Measurements from ENCODE around the gene C2CD2.
A peak's percentile ranks its signal among the peaks of the same experiment; 100 is the strongest.

Gene C2CD2

GRCh38 chr21:41948078-41948895 is 5.5 kb downstream of the C2CD2 start:
- H3K4me2 ChIP-seq (ENCODE audit: insufficient read depth, low read length, poor library complexity, severe bottlenecking), result no peak overlapping the region
- no peak overlapping the region for H2BK15ac ChIP-seq (ENCODE audit: low read length)
- H2AK5ac ChIP-seq (ENCODE audit: low read depth, low read length), result no peak overlapping the region
- H4K8ac ChIP-seq (ENCODE audit: low read depth, low read length), result no peak overlapping the region
- H3K4ac ChIP-seq (ENCODE audit: low read length), result no peak overlapping the region
- no peak overlapping the region for H3K18ac ChIP-seq (ENCODE audit: low read length)
- WGBS, 2 donors (ENCODE audit: extremely low coverage in 2 of 2, insufficient read length in 2 of 2, insufficient replicate concordance in 1 of 2), result no CpG with 5 or more reads among the region's 9 CpGs
- no peak overlapping the region for H3K9ac ChIP-seq (ENCODE audit: low read depth, low read length, poor library complexity)
- DNase-seq (ENCODE audit: low spot score), result no peak
- no peak overlapping the region for H2BK120ac ChIP-seq (ENCODE audit: low read depth, low read length)
- peaks cover 0 to 12% (median 2%) of the 10 kb centered on the region in 3 experiments for H3K27me3 ChIP-seq (ENCODE audit: control insufficient read depth in 3 of 3, insufficient read depth in 3 of 3, low read depth in 1 of 3, low read length in 3 of 3)
- H3K36me3 ChIP-seq (replicated peaks in 1 of 2; ENCODE audit: control insufficient read depth in 2 of 2, insufficient read depth in 2 of 2, low read length in 2 of 2), result no peaks in the 10 kb centered on the region
- no peak overlapping the region for H4K91ac ChIP-seq (ENCODE audit: low read depth, low read length, poor library complexity)
- no peak overlapping the region for H2BK5ac ChIP-seq (ENCODE audit: low read length)
- no peak overlapping the region for H2BK12ac ChIP-seq (ENCODE audit: low read length)
- H3K4me3 ChIP-seq (ENCODE audit: low read length in 2 of 2), result no peak overlapping the region
- H3K4me1 ChIP-seq (ENCODE audit: control insufficient read depth in 2 of 2, insufficient read depth in 1 of 2, low read depth in 1 of 2, low read length in 2 of 2), result peaks cover 6 to 15% of the 10 kb centered on the region in 2 donors
- peaks cover 4% of the 10 kb centered on the region for H3K79me1 ChIP-seq (ENCODE audit: low read depth, low read length)
- H2AFZ ChIP-seq (ENCODE audit: low read length), result no peak overlapping the region
- H3K9me3 ChIP-seq (replicated peaks in 1 of 2; ENCODE audit: control insufficient read depth in 2 of 2, insufficient read depth in 1 of 2, low read depth in 1 of 2, low read length in 2 of 2), result peaks cover 2% of the 10 kb centered on the region in 2 donors
- no peak overlapping the region for H3K27ac ChIP-seq (replicated peaks; ENCODE audit: low read length)
- H3K14ac ChIP-seq (ENCODE audit: low read length), result no peak overlapping the region
- no peak overlapping the region for H3K23ac ChIP-seq (ENCODE audit: low read depth, low read length, poor library complexity)

- peaks cover 0 to 8% of the 10 kb centered on the region in 2 donors for H3K4me1 ChIP-seq (ENCODE audit: control insufficient read depth in 2 of 2, insufficient read depth in 1 of 2, low read depth in 1 of 2, low read length in 2 of 2)
- H3K14ac ChIP-seq (ENCODE audit: low read length), result no peak overlapping the region
- H2BK15ac ChIP-seq (ENCODE audit: low read length), result no peak overlapping the region
- H3K36me3 ChIP-seq (replicated peaks in 1 of 2; ENCODE audit: control insufficient read depth in 2 of 2, insufficient read depth in 2 of 2, low read length in 2 of 2), result no peaks in the 10 kb centered on the region
- WGBS, 2 donors (ENCODE audit: extremely low coverage in 2 of 2, insufficient read length in 2 of 2, insufficient replicate concordance in 1 of 2), result no CpG with 5 or more reads among the region's 8 CpGs
- no peak overlapping the region for H3K23ac ChIP-seq (ENCODE audit: low read depth, low read length, poor library complexity)
- no peak overlapping the region for H3K4ac ChIP-seq (ENCODE audit: low read length)
- H3K4me3 ChIP-seq (ENCODE audit: low read length in 2 of 2), result peak overlapping the region in 1 of 2 donors; percentile 10
- H3K9me3 ChIP-seq (replicated peaks in 1 of 2; ENCODE audit: control insufficient read depth in 2 of 2, insufficient read depth in 1 of 2, low read depth in 1 of 2, low read length in 2 of 2), result peaks cover 2% of the 10 kb centered on the region in 2 donors
- no peak overlapping the region for H3K9ac ChIP-seq (ENCODE audit: low read depth, low read length, poor library complexity)
- no peak overlapping the region for H2AK5ac ChIP-seq (ENCODE audit: low read depth, low read length)
- H2AFZ ChIP-seq (ENCODE audit: low read length), result no peak overlapping the region
- no peak overlapping the region for H3K18ac ChIP-seq (ENCODE audit: low read length)
- H3K27me3 ChIP-seq (ENCODE audit: control insufficient read depth in 3 of 3, insufficient read depth in 3 of 3, low read depth in 1 of 3, low read length in 3 of 3), result no peaks in the 10 kb centered on the region
- no peak overlapping the region for H4K91ac ChIP-seq (ENCODE audit: low read depth, low read length, poor library complexity)
- H3K79me1 ChIP-seq (ENCODE audit: low read depth, low read length), result peaks cover 4% of the 10 kb centered on the region
- H3K4me2 ChIP-seq (ENCODE audit: insufficient read depth, low read length, poor library complexity, severe bottlenecking), result no peak overlapping the region
- no peak overlapping the region for H2BK12ac ChIP-seq (ENCODE audit: low read length)
- H4K8ac ChIP-seq (ENCODE audit: low read depth, low read length), result no peak overlapping the region
- H3K27ac ChIP-seq (replicated peaks; ENCODE audit: low read length), result no peak overlapping the region
- no peak overlapping the region for H2BK5ac ChIP-seq (ENCODE audit: low read length)
- no peak overlapping the region for H2BK120ac ChIP-seq (ENCODE audit: low read depth, low read length)
- no peak for DNase-seq (ENCODE audit: low spot score)
These were observed 7.8 kb downstream of the C2CD2 start for GRCh38 chr21:41945982-41946381.

GRCh38 chr21:41943851-41944250 is 10.0 kb downstream of the C2CD2 start:
- no peak for DNase-seq (ENCODE audit: low spot score)
- no peak overlapping the region for H2AFZ ChIP-seq (ENCODE audit: low read length)

GRCh38 chr21:41942457-41942856 is 11.4 kb downstream of the C2CD2 start:
- no CpG with 5 or more reads among the region's 9 CpGs for WGBS, 2 donors (ENCODE audit: extremely low coverage in 2 of 2, insufficient read length in 2 of 2, insufficient replicate concordance in 1 of 2)
- H3K36me3 ChIP-seq (replicated peaks in 1 of 2; ENCODE audit: control insufficient read depth in 2 of 2, insufficient read depth in 2 of 2, low read length in 2 of 2), result peaks cover 0 to 3% of the 10 kb centered on the region in 2 donors
- no peak overlapping the region for H4K91ac ChIP-seq (ENCODE audit: low read depth, low read length, poor library complexity)
- H3K9ac ChIP-seq (ENCODE audit: low read depth, low read length, poor library complexity), result no peak overlapping the region
- no peak overlapping the region for H3K4me3 ChIP-seq (ENCODE audit: low read length in 2 of 2)
- H2AK5ac ChIP-seq (ENCODE audit: low read depth, low read length), result no peak overlapping the region
- H2BK5ac ChIP-seq (ENCODE audit: low read length), result no peak overlapping the region
- H3K27ac ChIP-seq (replicated peaks; ENCODE audit: low read length), result no peak overlapping the region
- H3K27me3 ChIP-seq (ENCODE audit: control insufficient read depth in 3 of 3, insufficient read depth in 3 of 3, low read depth in 1 of 3, low read length in 3 of 3), result no peaks in the 10 kb centered on the region
- no peaks in the 10 kb centered on the region for H3K79me1 ChIP-seq (ENCODE audit: low read depth, low read length)
- no peak overlapping the region for H3K14ac ChIP-seq (ENCODE audit: low read length)
- no peak overlapping the region for H2BK12ac ChIP-seq (ENCODE audit: low read length)
- no peaks in the 10 kb centered on the region for H3K4me1 ChIP-seq (ENCODE audit: control insufficient read depth in 2 of 2, insufficient read depth in 1 of 2, low read depth in 1 of 2, low read length in 2 of 2)
- DNase-seq (ENCODE audit: low spot score), result no peak
- H3K18ac ChIP-seq (ENCODE audit: low read length), result no peak overlapping the region
- peaks cover 2% of the 10 kb centered on the region in 2 donors for H3K9me3 ChIP-seq (replicated peaks in 1 of 2; ENCODE audit: control insufficient read depth in 2 of 2, insufficient read depth in 1 of 2, low read depth in 1 of 2, low read length in 2 of 2)
- no peak overlapping the region for H3K4ac ChIP-seq (ENCODE audit: low read length)
- H3K4me2 ChIP-seq (ENCODE audit: insufficient read depth, low read length, poor library complexity, severe bottlenecking), result no peak overlapping the region
- no peak overlapping the region for H4K8ac ChIP-seq (ENCODE audit: low read depth, low read length)
- no peak overlapping the region for H2AFZ ChIP-seq (ENCODE audit: low read length)
- no peak overlapping the region for H2BK120ac ChIP-seq (ENCODE audit: low read depth, low read length)
- no peak overlapping the region for H3K23ac ChIP-seq (ENCODE audit: low read depth, low read length, poor library complexity)
- H2BK15ac ChIP-seq (ENCODE audit: low read length), result no peak overlapping the region

More at GRCh38 chr21:41943851-41944250, 10.0 kb downstream of the C2CD2 start:
- WGBS, 2 donors (ENCODE audit: extremely low coverage in 2 of 2, insufficient read length in 2 of 2, insufficient replicate concordance in 1 of 2), result no CpG with 5 or more reads among the region's 10 CpGs
- Histone ChIP-seq H2AK5ac (ENCODE audit: low read depth, low read length) (no peak overlapping the region), H3K4me3 (ENCODE audit: low read length in 2 of 2) (no peak overlapping the region), H3K4ac (ENCODE audit: low read length) (no peak overlapping the region), H2BK5ac (ENCODE audit: low read length) (no peak overlapping the region), H3K18ac (ENCODE audit: low read length) (peak overlapping the region; percentile 25), H3K9ac (ENCODE audit: low read depth, low read length, poor library complexity) (no peak overlapping the region), H3K9me3 (replicated peaks in 1 of 2; ENCODE audit: control insufficient read depth in 2 of 2, insufficient read depth in 1 of 2, low read depth in 1 of 2, low read length in 2 of 2) (peaks cover 2% of the 10 kb centered on the region in 2 donors), H4K91ac (ENCODE audit: low read depth, low read length, poor library complexity) (no peak overlapping the region), H2BK12ac (ENCODE audit: low read length) (no peak overlapping the region), H3K27ac (replicated peaks; ENCODE audit: low read length) (no peak overlapping the region), H3K14ac (ENCODE audit: low read length) (peak overlapping the region; percentile 63), H3K79me1 (ENCODE audit: low read depth, low read length) (peaks cover 2% of the 10 kb centered on the region), H3K36me3 (replicated peaks in 1 of 2; ENCODE audit: control insufficient read depth in 2 of 2, insufficient read depth in 2 of 2, low read length in 2 of 2) (peaks cover 0 to 3% of the 10 kb centered on the region in 2 donors), H3K23ac (ENCODE audit: low read depth, low read length, poor library complexity) (no peak overlapping the region), H2BK15ac (ENCODE audit: low read length) (no peak overlapping the region), H3K4me2 (ENCODE audit: insufficient read depth, low read length, poor library complexity, severe bottlenecking) (no peak overlapping the region), H3K4me1 (ENCODE audit: control insufficient read depth in 2 of 2, insufficient read depth in 1 of 2, low read depth in 1 of 2, low read length in 2 of 2) (no peaks in the 10 kb centered on the region), H3K27me3 (ENCODE audit: control insufficient read depth in 3 of 3, insufficient read depth in 3 of 3, low read depth in 1 of 3, low read length in 3 of 3) (no peaks in the 10 kb centered on the region), H2BK120ac (ENCODE audit: low read depth, low read length) (no peak overlapping the region), H4K8ac (ENCODE audit: low read depth, low read length) (no peak overlapping the region)

All from neuronal stem cell (in vitro differentiated cells).